ENCODE results near the gene CDK14. TPM values are rescaled to one million over a fixed set of nuclear protein-coding genes. Genes with fewer than 3 reads are reported as not detected.
A peak's percentile ranks its signal among the peaks of the same experiment; 100 is the strongest.

CDK14 gene
- total RNA-seq, 4 donors from 2014 or later, result 22.2 to 36.3 (median 28.6) TPM

- H3K36me3 ChIP-seq, result no peaks in the 10 kb centered on the region
- peaks cover 0 to 34% (median 0%) of the 10 kb centered on the region in 4 donors for H3K9me3 ChIP-seq
- TF ChIP-seq CTCF (IDR thresholded peaks at IDR 0.05) (no peak), POLR2A (IDR thresholded peaks at IDR 0.05) (no peak), EP300 (IDR thresholded peaks at IDR 0.05) (no peak)
- H3K4me3 ChIP-seq, result no peak overlapping the region
- no peak for DNase-seq (ENCODE audit: low spot score in 2 of 2)
- no peak overlapping the region for H3K27ac ChIP-seq
- 93 to 95% methylated on average over 4 of the region's 4 CpGs for WGBS, 2 donors
- H3K4me1 ChIP-seq, result no peaks in the 10 kb centered on the region
- H3K27me3 ChIP-seq, result no peaks in the 10 kb centered on the region
Observed at GRCh38 chr7:90642978-90643377, 46.9 kb downstream of the CDK14 start.

- WGBS, 2 donors, result 61 to 76% methylated on average over 1 of the region's 1 CpG
- no peak overlapping the region for H3K27ac ChIP-seq
- H3K36me3 ChIP-seq, result no peaks in the 10 kb centered on the region
- H3K27me3 ChIP-seq, result no peaks in the 10 kb centered on the region
- TF ChIP-seq CTCF (IDR thresholded peaks at IDR 0.05) (no peak), EP300 (IDR thresholded peaks at IDR 0.05) (no peak), POLR2A (IDR thresholded peaks at IDR 0.05) (no peak)
- peaks cover 0 to 23% (median 0%) of the 10 kb centered on the region in 4 donors for H3K9me3 ChIP-seq
- DNase-seq (ENCODE audit: low spot score in 2 of 2), result no peak
- peaks cover 0 to 8% (median 0%) of the 10 kb centered on the region in 4 donors for H3K4me1 ChIP-seq
- H3K4me3 ChIP-seq, result no peak overlapping the region
Observed at GRCh38 chr7:90645784-90646183, 49.7 kb downstream of the CDK14 start.

- Histone ChIP-seq H3K4me3 (no peak overlapping the region), H3K27ac (peak overlapping the region in 2 of 4 donors; percentile 56 to 64), H3K36me3 (no peaks in the 10 kb centered on the region), H3K4me1 (peaks cover 0 to 8% (median 0%) of the 10 kb centered on the region in 4 donors), H3K9me3 (peaks cover 0 to 9% (median 0%) of the 10 kb centered on the region in 4 donors), H3K27me3 (no peaks in the 10 kb centered on the region)
- TF ChIP-seq CTCF (IDR thresholded peaks at IDR 0.05) (no peak), POLR2A (IDR thresholded peaks at IDR 0.05) (no peak), EP300 (IDR thresholded peaks at IDR 0.05) (no peak)
- 97 to 100% methylated on average over 2 of the region's 2 CpGs for WGBS, 2 donors
- DNase-seq (ENCODE audit: low spot score in 2 of 2), result no peak
Observed at GRCh38 chr7:90648107-90648506, 52.0 kb downstream of the CDK14 start.

- DNase-seq (ENCODE audit: low spot score in 2 of 2), result no peak
- TF ChIP-seq POLR2A (IDR thresholded peaks at IDR 0.05), result no peak
- TF ChIP-seq EP300 (IDR thresholded peaks at IDR 0.05), result no peak
Observed at GRCh38 chr7:90648834-90649233, 52.7 kb downstream of the CDK14 start.

GRCh38 chr7:90654718-90655427 is 58.8 kb downstream of the CDK14 start:
- H3K27me3 ChIP-seq, result no peaks in the 10 kb centered on the region
- no peaks in the 10 kb centered on the region for H3K4me1 ChIP-seq
- no peak overlapping the region for H3K4me3 ChIP-seq
- TF ChIP-seq EP300 (IDR thresholded peaks at IDR 0.05), result no peak
- no peak for TF ChIP-seq POLR2A (IDR thresholded peaks at IDR 0.05)
- no peak for TF ChIP-seq CTCF (IDR thresholded peaks at IDR 0.05)
- H3K36me3 ChIP-seq, result no peaks in the 10 kb centered on the region
- no peak for DNase-seq (ENCODE audit: low spot score in 2 of 2)
- H3K9me3 ChIP-seq, result no peaks in the 10 kb centered on the region
- WGBS, 2 donors, result 94 to 97% methylated on average over 4 of the region's 4 CpGs
- no peak overlapping the region for H3K27ac ChIP-seq

More at GRCh38 chr7:90648834-90649233, 52.7 kb downstream of the CDK14 start:
- no peak overlapping the region for H3K4me3 ChIP-seq
- peak overlapping the region in 2 of 4 donors; percentile 56 to 64 for H3K27ac ChIP-seq
- H3K36me3 ChIP-seq, result no peaks in the 10 kb centered on the region
- no peaks in the 10 kb centered on the region for H3K27me3 ChIP-seq
- peaks cover 0 to 8% (median 0%) of the 10 kb centered on the region in 4 donors for H3K4me1 ChIP-seq
- peaks cover 0 to 4% (median 0%) of the 10 kb centered on the region in 4 donors for H3K9me3 ChIP-seq
